Islet of Langerhans (tissue), 1 donor: ENCODE data around the gene GRIN2A.

Experiments
- FAIRE-seq: peaks from one replicate; lab custom pipeline; 2011; peaks lifted over from hg19 to GRCh38; lab: Jason Lieb, UNC

GRIN2A gene

GRCh38 chr16:9965079-9965478 is 217.1 kb downstream of the GRIN2A start:
- FAIRE-seq, result no peak

- no peak for FAIRE-seq
These were observed 217.8 kb downstream of the GRIN2A start for GRCh38 chr16:9964426-9964825.

- no peak for FAIRE-seq
These were observed 224.8 kb downstream of the GRIN2A start for GRCh38 chr16:9957433-9957832.

GRCh38 chr16:9957002-9957401 is 225.2 kb downstream of the GRIN2A start:
- FAIRE-seq, result no peak

GRCh38 chr16:9955677-9956076 is 226.6 kb downstream of the GRIN2A start:
- no peak for FAIRE-seq

- FAIRE-seq, result no peak
These were observed 228.2 kb downstream of the GRIN2A start for GRCh38 chr16:9953908-9954570.

- FAIRE-seq, result no peak
These were observed 231.6 kb downstream of the GRIN2A start for GRCh38 chr16:9950658-9951057.

GRCh38 chr16:9949396-9949795 is 232.8 kb downstream of the GRIN2A start:
- FAIRE-seq, result no peak

GRCh38 chr16:9948933-9949332 is 233.3 kb downstream of the GRIN2A start:
- peak; percentile 94 for FAIRE-seq

GRCh38 chr16:9946022-9946720 is 236.1 kb downstream of the GRIN2A start:
- FAIRE-seq, result no peak

- FAIRE-seq, result no peak
These were observed 239.1 kb downstream of the GRIN2A start for GRCh38 chr16:9943121-9943520.

- no peak for FAIRE-seq
These were observed 241.0 kb downstream of the GRIN2A start for GRCh38 chr16:9941245-9941644.

GRCh38 chr16:9934723-9935508 is 247.3 kb downstream of the GRIN2A start:
- no peak for FAIRE-seq

GRCh38 chr16:9932919-9933653 is 249.1 kb downstream of the GRIN2A start:
- peak; percentile 55 for FAIRE-seq

GRCh38 chr16:9932000-9932399 is 250.2 kb downstream of the GRIN2A start:
- FAIRE-seq, result no peak

GRCh38 chr16:9929836-9930235 is 252.4 kb downstream of the GRIN2A start:
- no peak for FAIRE-seq

GRCh38 chr16:9929313-9929712 is 252.9 kb downstream of the GRIN2A start:
- no peak for FAIRE-seq

- no peak for FAIRE-seq
These were observed 259.8 kb downstream of the GRIN2A start for GRCh38 chr16:9922441-9922840.

GRCh38 chr16:9921997-9922396 is 260.2 kb downstream of the GRIN2A start:
- FAIRE-seq, result no peak

GRCh38 chr16:9919460-9919859 is 262.8 kb downstream of the GRIN2A start:
- no peak for FAIRE-seq

GRCh38 chr16:9917691-9918090 is 264.5 kb downstream of the GRIN2A start:
- FAIRE-seq, result no peak

- FAIRE-seq, result no peak
These were observed 268.5 kb downstream of the GRIN2A start for GRCh38 chr16:9913604-9914326.
